H1 (cell line): ENCODE results near the gene SAMD9. TPM values are rescaled to one million over a fixed set of nuclear protein-coding genes. Genes with fewer than 3 reads are reported as not detected.
"Not testable (repeated sequence)": the region's sequence is repeated elsewhere in the genome, so short reads cannot be mapped to it uniquely, and the experiment has no call there.

Experiments used
- CTCF ChIA-PET: fragments of 300-600 bp; sonication (Branson Sonifier 250); formaldehyde crosslinking; loops from one replicate; lab custom pipeline; 2021; ENCODE audit not compliant: partially characterized antibody; lab: Charles Lee
- POLR2A ChIA-PET: fragments of 300-600 bp; sonication (Branson Sonifier 250); formaldehyde crosslinking; loops from one replicate; lab custom pipeline; 2021; ENCODE audit warnings: inconsistent platforms; ENCODE audit not compliant: partially characterized antibody; lab: Charles Lee
- DNase-seq, 2 experiments: peaks; one replicate each; pipeline versions ENCODE4 v3.0.0 to v3.0.0-alpha.2; 2010 to 2022; ENCODE audit warnings: low spot score in 2 of 2, low read depth in 1 of 2, mixed read lengths in 1 of 2
- FAIRE-seq: peaks from 2 replicates; lab custom pipeline; 2011; peaks lifted over from hg19 to GRCh38; lab: Jason Lieb, UNC
- H2AFZ ChIP-seq: 2 replicates; pipeline ENCODE4 v1.8.1; 2012; ENCODE audit warnings: low read length, inconsistent platforms
- H2AK5ac ChIP-seq: 2 replicates; pipeline ENCODE4 v1.6.1; 2013; ENCODE audit warnings: low read depth, low read length
- H2BK120ac ChIP-seq: replicated peaks from 2 replicates; pipeline ENCODE3; 2013; ENCODE audit warnings: low read depth, low read length, inconsistent platforms
- H2BK12ac ChIP-seq: 2 replicates; pipeline ENCODE4 v1.6.1; 2013; ENCODE audit warnings: low read depth, low read length
- H2BK15ac ChIP-seq: 2 replicates; pipeline ENCODE4 v1.6.1; 2013; ENCODE audit warnings: low read length
- H2BK20ac ChIP-seq: 2 replicates; pipeline ENCODE4 v1.6.1; 2013; ENCODE audit warnings: low read length
- H2BK5ac ChIP-seq: 2 replicates; pipeline ENCODE4 v1.6.1; 2013; ENCODE audit warnings: low read depth, low read length
- H3K14ac ChIP-seq: 2 replicates; pipeline ENCODE4 v1.6.1; 2013; ENCODE audit warnings: inconsistent platforms; ENCODE audit not compliant: insufficient read length
- H3K18ac ChIP-seq: 2 replicates; pipeline ENCODE4 v1.6.1; 2013; ENCODE audit warnings: low read length; ENCODE audit errors: extremely low read depth
- H3K23ac ChIP-seq: 2 replicates; pipeline ENCODE4 v1.6.1; 2013; ENCODE audit warnings: inconsistent platforms; ENCODE audit not compliant: insufficient read length
- H3K23me2 ChIP-seq: 2 replicates; pipeline ENCODE4 v1.6.1; 2013; ENCODE audit warnings: low read depth, low read length
- H3K27ac ChIP-seq: 2 replicates; pipeline ENCODE4 v1.6.1; 2011; ENCODE audit warnings: low read depth, low read length, inconsistent platforms
- H3K27me3 ChIP-seq, 4 experiments: replicated peaks in 1 of 4; 1 replicate in 1 of 4; 2 replicates in 3 of 4; pipeline versions ENCODE4 v1.6.1 to v1.8.1; 2011 to 2013; ENCODE audit warnings: low read length in 3 of 4, mild to moderate bottlenecking in 3 of 4, inconsistent platforms in 2 of 4, mixed read lengths in 2 of 4, moderate library complexity in 1 of 4; ENCODE audit not compliant: control insufficient read depth in 3 of 4, insufficient read depth in 3 of 4; ENCODE audit errors: extremely low read depth in 1 of 4
- H3K36me3 ChIP-seq, 4 experiments: 2 replicates each; pipeline versions ENCODE4 v1.6.1 to v1.8.1; 2011 to 2013; ENCODE audit warnings: mild to moderate bottlenecking in 4 of 4, low read length in 3 of 4, moderate library complexity in 2 of 4, control low read depth in 1 of 4, inconsistent platforms in 1 of 4; ENCODE audit not compliant: insufficient read depth in 4 of 4, control insufficient read depth in 2 of 4
- H3K4ac ChIP-seq: replicated peaks from 2 replicates; pipeline ENCODE3; 2013; ENCODE audit warnings: low read length, low read depth, mixed read lengths, inconsistent platforms; ENCODE audit not compliant: insufficient read length
- H3K4me1 ChIP-seq, 4 experiments: replicated peaks in 1 of 4; 1 replicate in 1 of 4; 2 replicates in 3 of 4; pipeline versions ENCODE4 v1.6.1 to v1.8.1; 2011 to 2013; ENCODE audit warnings: low read length in 3 of 4, inconsistent platforms in 2 of 4, mixed read lengths in 1 of 4; ENCODE audit not compliant: insufficient read depth in 4 of 4, control insufficient read depth in 3 of 4
- H3K4me2 ChIP-seq, 2 experiments: 2 replicates each; pipeline versions ENCODE4 v1.6.1 to v1.8.1; 2011 to 2013; ENCODE audit warnings: low read depth in 2 of 2, low read length in 2 of 2, control low read depth in 1 of 2, inconsistent platforms in 1 of 2, mild to moderate bottlenecking in 1 of 2; ENCODE audit not compliant: insufficient read depth in 1 of 2
- H3K4me3 ChIP-seq, 4 experiments: fragments of 200-600, 300-600 bp in 1 of 4; sonication (generic), shearing (Covaris generic), sonication (Bioruptor Twin) in 1 of 4; 2 replicates each; pipeline versions ENCODE4 v1.5.1 to v1.8.1; 2011 to 2016; ENCODE audit warnings: low read length in 4 of 4, low read depth in 3 of 4, control low read depth in 2 of 4, inconsistent platforms in 2 of 4, mild to moderate bottlenecking in 2 of 4, mixed read lengths in 1 of 4, moderate library complexity in 1 of 4; ENCODE audit not compliant: insufficient read depth in 2 of 4; ENCODE audit errors: extremely low read depth in 1 of 4
- H3K56ac ChIP-seq: replicated peaks from 2 replicates; pipeline ENCODE3; 2013; ENCODE audit warnings: low read depth, mild to moderate bottlenecking, mixed read lengths, low read length, inconsistent platforms; ENCODE audit not compliant: insufficient read length
- H3K79me1 ChIP-seq: 2 replicates; pipeline ENCODE4 v1.6.1; 2013; ENCODE audit warnings: low read depth, low read length, control low read depth
- H3K79me2 ChIP-seq, 2 experiments: 2 replicates each; pipeline versions ENCODE4 v1.6.1 to v1.8.1; 2012 to 2013; ENCODE audit warnings: low read length in 2 of 2, mild to moderate bottlenecking in 2 of 2, inconsistent platforms in 1 of 2; ENCODE audit not compliant: insufficient read depth in 2 of 2, control insufficient read depth in 1 of 2
- H3K9ac ChIP-seq, 4 experiments: replicated peaks in 1 of 4; 1 replicate in 1 of 4; 2 replicates in 3 of 4; pipeline versions ENCODE4 v1.6.1 to v1.8.1; 2011 to 2013; ENCODE audit warnings: low read depth in 3 of 4, low read length in 3 of 4, control low read depth in 2 of 4, mild to moderate bottlenecking in 2 of 4, moderate library complexity in 2 of 4, inconsistent platforms in 1 of 4; ENCODE audit errors: extremely low read depth in 1 of 4
- H3K9me3 ChIP-seq, 2 experiments: 2 replicates each; pipeline versions ENCODE4 v1.6.1 to v1.8.1; 2012 to 2013; ENCODE audit warnings: mild to moderate bottlenecking in 2 of 2, moderate library complexity in 2 of 2, control low read depth in 1 of 2, inconsistent platforms in 1 of 2, low read depth in 1 of 2, low read length in 1 of 2, mixed read lengths in 1 of 2; ENCODE audit not compliant: insufficient read depth in 2 of 2
- H4K20me1 ChIP-seq, 2 experiments: replicated peaks in 1 of 2; 2 replicates each; pipeline versions ENCODE3 to v1.8.1; 2011 to 2013; ENCODE audit warnings: inconsistent platforms in 2 of 2, low read length in 2 of 2, mild to moderate bottlenecking in 1 of 2; ENCODE audit not compliant: insufficient read depth in 2 of 2, control insufficient read depth in 1 of 2
- H4K5ac ChIP-seq: 2 replicates; pipeline ENCODE4 v1.6.1; 2013; ENCODE audit warnings: low read length, low read depth, mixed read lengths, inconsistent platforms; ENCODE audit not compliant: insufficient read length
- H4K8ac ChIP-seq: 2 replicates; pipeline ENCODE4 v1.8.0; 2013; ENCODE audit warnings: mild to moderate bottlenecking, moderate library complexity, low read length, inconsistent platforms; ENCODE audit not compliant: insufficient read depth; ENCODE audit errors: extremely low read depth
- H4K91ac ChIP-seq: replicated peaks from 2 replicates; pipeline ENCODE3; 2013; ENCODE audit warnings: low read length, mixed read lengths, inconsistent platforms; ENCODE audit not compliant: insufficient read length
- HDAC2 ChIP-seq, 2 experiments: fragments of 300-600 bp in 1 of 2; sonication (generic) in 1 of 2; IDR thresholded peaks; 2 replicates each; pipeline ENCODE4 v1.6.1; 2011 to 2012; ENCODE audit warnings: low read depth in 2 of 2, low read length in 2 of 2, mild to moderate bottlenecking in 2 of 2, moderate library complexity in 2 of 2, borderline replicate concordance in 1 of 2, inconsistent platforms in 1 of 2
- WGBS, 2 experiments: shearing (Covaris generic) in 1 of 2; methylation state at CpG; one replicate each; pipeline versions ENCODE4 v1.1.6 to v1.1.7; 2013 to 2015; ENCODE audit warnings: low lambda C conversion rate in 2 of 2, mixed read lengths in 2 of 2, inconsistent platforms in 1 of 2, low coverage in 1 of 2, missing lambda C conversion rate in 1 of 2; ENCODE audit not compliant: insufficient replicate concordance in 2 of 2, insufficient coverage in 1 of 2, insufficient read length in 1 of 2; ENCODE audit errors: extremely low coverage in 1 of 2, missing lambda C conversion rate in 1 of 2; 5-methylcytosine and 5-hydroxymethylcytosine counted together
- polyA plus RNA-seq, 7 experiments: library from polyadenylated mRNA; depleted of rRNA in 3 of 7; stranded (reverse) in 5 of 7; unstranded in 2 of 7; fragments of >200 nt in 5 of 7; fragments of 200-250 nt in 2 of 7; gene quantifications; 1 replicate in 5 of 7; 2 replicates in 1 of 7; 4 replicates in 1 of 7; pipeline versions ENCODE4 v1.2.1 to v1.2.3, GENCODE V29; 2011 to 2013; ENCODE audit warnings: missing spikeins in 2 of 7, mixed read lengths in 2 of 7
- total RNA-seq: library from RNA; stranded (reverse); fragmentation: NEBNext Ultra II Directional; extraction: Animal tissue kit (Norgen Biotek cat#: 25700); gene quantifications from 2 replicates; pipeline ENCODE4 v1.2.1, GENCODE V29; 2021

The SAMD9 gene
- total and polyA plus RNA-seq, 2 of the 8 experiments (the other 6 are each of a cell fraction or from before 2014, with no cell fraction given), result 0.02 TPM; not detected in 1

DNA sequence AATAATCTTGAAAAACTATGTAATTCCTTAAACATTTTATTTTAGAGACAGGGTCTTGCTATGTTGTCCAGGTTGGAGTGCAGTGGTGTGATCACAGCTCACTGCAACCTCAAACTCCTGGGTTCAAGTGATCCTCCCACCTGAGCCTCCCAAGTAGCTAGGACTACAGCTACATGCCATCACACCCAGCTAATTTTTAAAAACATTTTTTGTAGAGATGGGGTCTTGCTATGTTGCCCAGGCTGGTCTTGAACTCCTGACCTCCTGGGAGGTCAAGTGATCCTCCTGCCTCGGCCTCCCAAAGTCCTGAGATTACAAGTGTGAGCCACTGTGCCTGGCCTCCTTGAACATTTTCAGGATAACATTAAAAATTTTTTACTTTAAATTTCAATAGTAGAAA, 61.2 kb downstream of the SAMD9 start:
- H2BK120ac ChIP-seq, H4K91ac ChIP-seq, H3K4me2 ChIP-seq, H2AK5ac ChIP-seq, POLR2A ChIA-PET, H2BK5ac ChIP-seq, H3K4ac ChIP-seq, H3K9ac ChIP-seq, H3K79me2 ChIP-seq, CTCF ChIA-PET, H4K5ac ChIP-seq, H3K9me3 ChIP-seq, H3K18ac ChIP-seq, H3K4me3 ChIP-seq, DNase-seq, H4K20me1 ChIP-seq, H2BK15ac ChIP-seq, FAIRE-seq, H3K36me3 ChIP-seq, H3K23me2 ChIP-seq, H3K23ac ChIP-seq, H3K14ac ChIP-seq, H2BK20ac ChIP-seq, H2BK12ac ChIP-seq, H3K79me1 ChIP-seq, H3K27me3 ChIP-seq, H3K56ac ChIP-seq, H3K27ac ChIP-seq, H2AFZ ChIP-seq, H3K4me1 ChIP-seq, H4K8ac ChIP-seq: not testable (repeated sequence)
- 75% methylated on average over 1 of the region's 1 CpG; no CpG with 5 or more reads in 1 of the 2 experiments for WGBS, 2 experiments
- TF ChIP-seq HDAC2 (IDR thresholded peaks at IDR 0.05; ENCODE audit: borderline replicate concordance in 1 of 2, low read depth in 2 of 2, low read length in 2 of 2), result 0 out of 4 replicates have a peak, but pooled peaks of 1 of the 2 experiments have one; percentile 62
